GM23338 (cell line): ENCODE results near the gene AKAP9.

ENCODE experiments used
- CREB1 ChIP-seq: fragments of 250-450 bp; sonication (Bioruptor Pico); IDR thresholded peaks from 2 replicates; pipeline ENCODE4 v1.5.0; 2020; ENCODE audit warnings: low read depth, mild to moderate bottlenecking, moderate library complexity
- CTCF ChIP-seq, 2 experiments: fragments of 200-600 bp in 1 of 2; sonication (generic) in 1 of 2; conservative IDR thresholded peaks; 2 replicates each; pipeline versions ENCODE4 v1.5.1 to v1.6.1; 2016 to 2017; ENCODE audit warnings: antibody characterized with exemption in 2 of 2, low read depth in 2 of 2, mild to moderate bottlenecking in 2 of 2, moderate library complexity in 1 of 2
- EZH2 ChIP-seq: fragments of 200-600 bp; sonication (generic); IDR thresholded peaks from one replicate; pipeline ENCODE4 v1.8.0; 2017; ENCODE audit warnings: antibody characterized with exemption, mild to moderate bottlenecking, low read depth; ENCODE audit not compliant: unreplicated experiment
- EZH2phosphoT487 ChIP-seq: fragments of 200-600 bp; sonication (generic); IDR thresholded peaks from one replicate; pipeline ENCODE4 v1.8.1; 2018; ENCODE audit warnings: antibody characterized with exemption; ENCODE audit not compliant: unreplicated experiment
- POLR2AphosphoS5 ChIP-seq: IDR thresholded peaks from 2 replicates; pipeline ENCODE4 v1.6.1; 2016; ENCODE audit warnings: antibody characterized with exemption, low read depth

- TF ChIP-seq CREB1, result no peak
- no peak for TF ChIP-seq POLR2AphosphoS5
- no peak for TF ChIP-seq CTCF (conservative IDR thresholded peaks at IDR 0.05; ENCODE audit: low read depth in 2 of 2)
- no peak for TF ChIP-seq EZH2
- no peak for TF ChIP-seq EZH2phosphoT487
These were observed 36.1 kb downstream of the AKAP9 start for GRCh38 chr7:91976743-91977142.
